T-helper 2 cell treated with Interferon-gamma antibody and Interleukin-4, amounts not matched to agents 100 ng/mL and 5 ng/mL, for 36 hours (primary cell): Measurements from ENCODE around the gene NEMF. TPM values are rescaled to one million over a fixed set of nuclear protein-coding genes. Genes with fewer than 3 reads are reported as not detected.
"Not testable (repeated sequence)": the region's sequence is repeated elsewhere in the genome, so short reads cannot be mapped to it uniquely, and the experiment has no call there.

ENCODE experiments used
- intact Hi-C: fragments of 100-400 bp; cut with micrococcal nuclease; formaldehyde crosslinking; loops from one replicate; pipeline ENCODE4 v1.15.1; 2023
- total RNA-seq: library from RNA; stranded (reverse); gene quantifications from 2 replicates; pipeline ENCODE4 v1.2.3, GENCODE V29; 2022

The NEMF gene
- total RNA-seq, 1 donor from 2014 or later, result 72.7 TPM

- intact Hi-C loops, result no loop called here
Observed at GRCh38 chr14:49828640-49829039, 23.9 kb downstream of the NEMF start.

GRCh38 chr14:49820176-49820575 lies 32.4 kb downstream of the NEMF start:
- intact Hi-C loops, result no loop called here

GRCh38 chr14:49816844-49817243 lies 35.7 kb downstream of the NEMF start:
- intact Hi-C loops, result no loop called here

- intact Hi-C loops, result not testable (repeated sequence)
Observed at GRCh38 chr14:49816118-49816517, 36.5 kb downstream of the NEMF start.

GRCh38 chr14:49808780-49809179 lies 43.8 kb downstream of the NEMF start:
- intact Hi-C loops, result no loop called here

- intact Hi-C loops, result no loop called here
Observed at GRCh38 chr14:49796025-49796424, 56.6 kb downstream of the NEMF start.

- intact Hi-C loops, result no loop called here
Observed at GRCh38 chr14:49792618-49793017, 60.0 kb downstream of the NEMF start.

GRCh38 chr14:49786315-49786714 lies 66.3 kb downstream of the NEMF start:
- intact Hi-C loops, result no loop called here

GRCh38 chr14:49783394-49784014 lies 69.1 kb downstream of the NEMF start:
- intact Hi-C loops, result no loop called here

- intact Hi-C loops, result not testable (repeated sequence)
Observed at GRCh38 chr14:49781040-49781439, 71.5 kb downstream of the NEMF start.

GRCh38 chr14:49778421-49778820 lies 74.2 kb downstream of the NEMF start:
- intact Hi-C loops, result no loop called here

- intact Hi-C loops, result no loop called here
Observed at GRCh38 chr14:49774106-49774505, 78.5 kb downstream of the NEMF start.

- intact Hi-C loops, result not testable (repeated sequence)
Observed at GRCh38 chr14:49771691-49772090, 80.9 kb downstream of the NEMF start.

- intact Hi-C loops, result no loop called here
Observed at GRCh38 chr14:49770212-49770817, 82.3 kb downstream of the NEMF start.

- intact Hi-C loops, result loop anchor here (5.0 kb wide), 4 partner anchors 233 to 763 kb away; partner anchors contain the start of genes MAP4K5 and SOS2
Observed at GRCh38 chr14:49769581-49770211, 82.9 kb downstream of the NEMF start.

- intact Hi-C loops, result loop anchor here (5.0 kb wide), 4 partner anchors 233 to 763 kb away; partner anchors contain the start of genes MAP4K5 and SOS2
Observed at GRCh38 chr14:49769171-49769570, 83.4 kb downstream of the NEMF start.

GRCh38 chr14:49768301-49769121 lies 84.1 kb downstream of the NEMF start:
- intact Hi-C loops, result loop anchor here (1.0 to 5.0 kb wide), 7 partner anchors 75 to 764 kb away; partner anchors contain the start of genes KLHDC1, MAP4K5, MGAT2 and RPL36AL

GRCh38 chr14:49767571-49768300 lies 84.9 kb downstream of the NEMF start, which contains the start of gene KLHDC2:
TSS of gene KLHDC2 (plus strand) at chr14:49768153. CDS start at chr14:49768469, 316 bp downstream.
- intact Hi-C loops, result loop anchor here (1.0 to 5.0 kb wide), 12 partner anchors 74 to 765 kb away; partner anchors contain the start of genes KLHDC1, MAP4K5, MGAT2 and NEMF

- intact Hi-C loops, result loop anchor here (1.0 to 5.0 kb wide), 9 partner anchors 79 to 765 kb away; partner anchors contain the start of genes MAP4K5, NEMF, POLE2 and RPS29
Observed at GRCh38 chr14:49767270-49767570, 85.4 kb downstream of the NEMF start.

GRCh38 chr14:49766839-49767238 lies 85.7 kb downstream of the NEMF start:
- intact Hi-C loops, result loop anchor here (1.0 to 5.0 kb wide), 9 partner anchors 79 to 765 kb away; partner anchors contain the start of genes MAP4K5, NEMF, POLE2 and RPS29
